HL-60/S4 treated with retinoic acid at 250 ng/mL for 4 days and 3 days (cell line): Measurements from ENCODE around the gene CFL1.

Experiments
- in situ Hi-C: fragments of 300-500 bp; cut with MboI; formaldehyde crosslinking; loops from 2 replicates; pipeline ENCODE4 v1.7.0; 2022; ENCODE audit warnings: low sequenced_read_pairs

CFL1 gene

DNA sequence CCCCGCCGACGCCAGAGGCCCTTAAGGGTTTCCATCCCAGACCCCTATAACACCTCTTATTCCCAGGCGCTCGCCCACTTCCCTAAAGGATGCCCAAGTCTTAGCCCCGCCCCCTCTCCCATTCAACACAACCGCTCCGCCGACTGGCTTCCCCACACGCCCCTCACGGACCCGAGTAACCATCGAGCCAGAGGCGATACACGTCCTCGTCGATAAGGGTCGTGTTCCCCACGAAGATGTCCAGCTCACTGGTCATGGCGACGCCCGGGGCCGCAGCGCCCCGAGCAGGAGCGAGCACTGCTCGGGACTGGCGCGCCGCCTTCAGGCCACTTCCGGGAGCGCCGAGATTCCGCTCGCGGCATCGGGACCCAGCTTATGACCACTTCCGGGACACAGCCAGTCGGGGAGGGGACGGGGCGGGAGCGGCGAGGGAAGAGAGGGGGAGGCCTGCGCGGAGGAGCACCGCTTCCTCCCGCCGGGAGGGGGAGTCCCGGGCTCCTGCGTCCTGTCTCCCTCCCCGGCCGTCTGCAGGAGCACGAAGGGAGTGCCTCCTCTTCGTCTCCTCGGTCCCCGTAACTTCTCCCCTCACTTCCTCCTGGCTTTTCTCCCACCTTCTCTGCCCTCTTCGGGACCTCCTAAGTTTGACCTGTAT lies 30.3 kb upstream of the CFL1 start, which contains the start of gene FIBP:
Gene FIBP (minus strand): TSS at position 309 of the 652 bp plus-strand sequence. CDS start 53 bp downstream, at position 256.
- in situ Hi-C loops = no loop called here

DNA sequence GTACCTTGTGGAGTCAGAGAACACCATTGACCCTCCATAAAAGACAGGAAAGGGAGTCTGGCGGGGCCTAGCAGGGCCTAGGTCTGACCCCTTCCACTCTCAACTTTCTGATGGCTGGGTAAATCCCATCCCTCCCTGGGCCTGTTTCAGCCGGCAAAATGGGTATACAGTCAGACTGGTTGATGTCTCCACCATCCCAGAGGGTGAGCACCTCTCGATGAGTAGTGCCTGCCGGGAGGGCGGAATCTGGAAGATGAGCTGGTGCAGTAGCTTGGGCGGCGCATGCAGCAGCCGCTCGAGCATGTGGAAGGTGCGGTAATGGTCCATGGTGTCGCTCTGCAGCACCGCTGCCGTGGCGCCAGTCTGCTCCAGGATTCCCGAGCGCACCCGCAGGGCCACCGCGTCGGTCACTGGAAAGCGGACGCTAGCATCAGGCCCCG lies 29.8 kb upstream of the CFL1 start:
- in situ Hi-C loops = no loop called here

DNA sequence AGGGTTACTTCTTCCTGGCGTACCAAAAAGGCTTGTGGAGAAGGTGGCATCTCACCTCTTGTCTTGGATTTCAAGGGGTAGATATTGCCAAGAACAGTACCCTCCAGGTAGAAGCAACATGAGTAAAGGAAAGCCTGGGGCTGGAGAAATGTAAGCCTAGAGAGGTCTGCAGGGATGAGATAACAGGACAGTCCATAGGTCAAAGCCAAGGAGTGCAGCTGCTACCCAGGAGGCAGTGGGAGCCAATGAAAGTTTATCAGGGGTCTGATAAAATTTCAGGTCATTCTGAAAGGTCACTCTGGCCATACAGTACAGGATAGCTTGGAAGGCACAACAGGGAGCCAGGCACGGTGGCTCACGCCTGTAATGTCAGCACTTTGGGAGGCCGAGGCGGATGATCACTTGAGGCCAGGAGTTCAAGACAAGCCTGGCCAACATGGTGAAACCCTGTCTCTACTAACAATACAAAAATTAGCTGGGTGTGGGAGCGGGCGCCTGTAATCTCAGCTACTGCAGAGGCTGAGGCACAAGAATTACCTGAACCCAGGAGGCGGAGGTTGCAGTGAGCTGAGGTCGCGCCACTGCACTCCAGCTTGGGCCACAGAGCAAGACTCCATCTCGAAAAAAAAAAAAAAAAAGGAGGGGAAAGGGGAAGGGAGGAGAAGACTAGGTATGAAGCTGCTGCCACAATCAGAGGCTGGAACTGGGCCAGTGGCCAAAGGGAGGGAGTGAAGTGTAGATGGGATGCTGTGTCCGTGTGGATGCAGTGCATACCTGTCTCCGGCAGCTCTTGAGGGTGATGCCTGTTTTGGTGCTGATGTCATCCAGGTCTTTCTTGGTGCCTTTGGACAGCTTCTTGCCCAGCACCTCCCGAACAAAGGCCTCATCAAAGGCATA lies 29.1 kb upstream of the CFL1 start:
- in situ Hi-C loops = no loop called here

DNA sequence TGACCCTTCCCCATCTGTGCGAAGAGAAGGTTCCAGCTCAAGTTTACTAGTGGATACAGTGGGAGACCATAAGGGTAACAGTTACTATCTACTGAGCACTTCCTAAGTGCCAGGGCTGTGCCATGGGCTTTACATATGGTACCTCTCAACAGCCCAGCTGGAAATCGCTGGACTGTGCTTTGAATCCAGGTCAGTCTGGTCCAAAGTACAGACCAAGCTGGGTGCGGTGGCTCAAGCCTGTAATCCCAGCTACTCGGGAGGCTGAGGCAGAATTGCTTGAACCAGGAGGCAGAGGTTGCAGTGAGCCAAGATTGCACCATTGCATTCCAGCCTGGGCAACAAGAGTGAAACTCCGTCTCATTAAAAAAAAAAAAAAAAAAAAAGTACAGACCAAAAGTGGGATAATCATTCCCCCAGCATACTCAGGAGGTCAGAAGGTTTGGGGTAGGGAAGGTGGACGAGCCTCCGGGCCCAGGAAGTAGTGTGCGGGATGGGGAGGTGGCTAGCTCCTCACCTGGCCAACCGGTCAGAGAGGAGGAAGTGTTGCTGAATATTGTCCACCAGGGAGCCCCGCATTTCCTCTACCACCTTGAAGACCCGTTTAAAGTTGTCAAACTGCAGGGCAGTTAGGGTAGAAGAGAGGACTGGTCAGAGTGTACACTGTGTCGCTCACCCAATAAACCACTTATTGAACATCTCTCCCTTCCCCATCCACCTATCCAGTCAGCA lies 28.0 kb upstream of the CFL1 start:
- in situ Hi-C loops = no loop called here

DNA sequence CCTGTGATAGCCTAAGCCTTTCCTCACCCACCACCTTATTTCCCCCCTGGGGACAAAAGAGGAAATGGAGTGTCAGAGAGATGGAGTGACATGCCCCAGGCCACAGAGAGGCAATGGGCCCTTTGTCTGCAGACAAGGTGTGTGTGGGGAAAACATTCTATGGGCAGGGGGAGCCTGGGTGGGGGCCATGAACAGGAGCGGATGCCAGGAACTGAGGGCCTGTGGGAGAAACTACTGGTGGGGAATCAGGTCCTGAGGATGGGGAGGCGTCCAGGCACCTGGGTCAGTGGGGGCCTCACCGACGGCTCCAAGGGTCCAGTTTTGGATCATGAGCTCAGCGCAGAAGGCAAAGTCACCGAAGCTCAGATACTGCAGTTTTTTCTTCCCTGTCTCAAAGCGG lies 27.3 kb upstream of the CFL1 start:
- in situ Hi-C loops = no loop called here

DNA sequence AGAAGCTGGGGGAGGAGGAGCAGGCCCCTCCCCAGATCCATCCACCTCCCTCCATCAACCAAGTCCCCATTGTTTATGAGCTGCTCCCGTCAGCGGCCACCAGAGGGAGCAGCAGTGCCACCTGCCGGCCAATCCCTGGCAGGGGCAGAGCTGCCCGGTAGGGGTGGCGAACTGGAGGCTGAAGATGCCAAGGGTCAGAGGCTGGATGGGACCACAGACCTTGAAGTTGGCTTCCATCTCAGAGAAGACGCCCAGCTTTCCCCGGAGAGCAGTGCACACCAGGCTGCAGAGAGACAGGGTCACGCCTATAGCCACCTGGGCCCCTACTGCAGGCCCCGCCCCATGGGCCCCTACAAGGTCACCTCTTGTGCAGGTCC lies 26.7 kb upstream of the CFL1 start:
- in situ Hi-C loops = no loop called here

DNA sequence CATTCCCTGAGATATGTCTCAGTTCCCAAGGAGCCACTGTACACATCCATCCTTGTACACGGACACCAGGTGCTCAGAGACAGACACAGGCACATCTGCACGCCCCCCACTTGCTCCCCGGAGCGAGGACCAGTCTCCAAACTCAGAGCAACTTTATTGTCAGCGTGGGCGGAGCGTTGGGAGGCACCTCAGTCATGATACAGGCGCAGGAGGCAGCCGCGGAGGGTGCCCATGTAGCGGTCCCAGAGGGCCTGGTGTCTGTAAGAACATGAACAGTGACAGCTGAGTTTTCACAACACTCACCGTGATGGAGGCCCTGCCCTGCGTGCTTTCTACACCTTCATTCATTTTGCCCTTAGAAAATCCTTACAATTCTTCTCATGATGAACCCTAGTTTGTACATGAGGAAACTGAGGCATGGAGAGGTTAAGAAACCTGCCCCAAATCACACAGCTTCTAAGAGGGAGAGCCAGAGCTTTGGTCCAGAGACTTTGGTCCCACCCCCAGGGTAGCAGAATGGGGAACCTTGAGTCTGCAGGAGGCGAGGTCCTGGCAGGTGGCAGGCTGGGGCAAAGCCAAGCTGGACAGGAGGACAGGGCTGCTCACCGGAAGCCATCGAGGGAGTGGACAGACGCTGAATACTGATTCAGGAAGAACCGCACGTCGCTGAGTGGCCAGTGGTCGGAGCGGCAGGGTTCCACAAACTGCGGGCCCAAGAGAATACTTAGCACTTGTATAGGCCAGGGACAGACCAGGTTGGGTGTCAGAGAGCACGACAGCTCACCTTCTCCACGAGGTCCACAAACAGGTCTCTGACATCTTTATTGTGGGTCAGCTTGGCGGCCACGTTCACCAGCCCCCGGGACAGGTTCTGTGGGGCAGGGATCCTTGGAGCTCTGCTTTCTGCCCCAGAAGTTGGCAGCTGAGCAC lies 26.1 kb upstream of the CFL1 start:
- in situ Hi-C loops = no loop called here

DNA sequence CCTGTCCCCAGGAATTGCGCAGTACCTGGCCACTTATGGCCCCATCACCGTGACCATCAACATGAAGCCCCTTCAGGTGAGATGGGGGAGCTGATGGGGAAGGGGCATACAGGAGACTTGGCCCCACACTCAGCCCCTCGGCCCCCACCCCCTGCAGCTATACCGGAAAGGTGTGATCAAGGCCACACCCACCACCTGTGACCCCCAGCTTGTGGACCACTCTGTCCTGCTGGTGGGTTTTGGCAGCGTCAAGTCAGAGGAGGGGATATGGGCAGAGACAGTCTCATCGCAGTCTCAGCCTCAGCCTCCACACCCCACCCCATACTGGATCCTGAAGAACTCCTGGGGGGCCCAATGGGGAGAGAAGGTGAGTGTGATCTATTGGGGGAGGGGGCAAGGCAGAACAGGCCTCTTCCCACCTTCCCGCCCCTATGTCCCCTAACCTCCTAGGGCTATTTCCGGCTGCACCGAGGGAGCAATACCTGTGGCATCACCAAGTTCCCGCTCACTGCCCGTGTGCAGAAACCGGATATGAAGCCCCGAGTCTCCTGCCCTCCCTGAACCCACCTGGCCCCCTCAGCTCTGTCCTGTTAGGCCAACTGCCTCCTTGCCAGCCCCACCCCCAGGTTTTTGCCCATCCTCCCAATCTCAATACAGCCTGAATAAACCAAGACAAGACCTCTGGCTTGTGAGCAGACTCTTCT lies 25.2 kb upstream of the CFL1 start:
- in situ Hi-C loops = no loop called here

DNA sequence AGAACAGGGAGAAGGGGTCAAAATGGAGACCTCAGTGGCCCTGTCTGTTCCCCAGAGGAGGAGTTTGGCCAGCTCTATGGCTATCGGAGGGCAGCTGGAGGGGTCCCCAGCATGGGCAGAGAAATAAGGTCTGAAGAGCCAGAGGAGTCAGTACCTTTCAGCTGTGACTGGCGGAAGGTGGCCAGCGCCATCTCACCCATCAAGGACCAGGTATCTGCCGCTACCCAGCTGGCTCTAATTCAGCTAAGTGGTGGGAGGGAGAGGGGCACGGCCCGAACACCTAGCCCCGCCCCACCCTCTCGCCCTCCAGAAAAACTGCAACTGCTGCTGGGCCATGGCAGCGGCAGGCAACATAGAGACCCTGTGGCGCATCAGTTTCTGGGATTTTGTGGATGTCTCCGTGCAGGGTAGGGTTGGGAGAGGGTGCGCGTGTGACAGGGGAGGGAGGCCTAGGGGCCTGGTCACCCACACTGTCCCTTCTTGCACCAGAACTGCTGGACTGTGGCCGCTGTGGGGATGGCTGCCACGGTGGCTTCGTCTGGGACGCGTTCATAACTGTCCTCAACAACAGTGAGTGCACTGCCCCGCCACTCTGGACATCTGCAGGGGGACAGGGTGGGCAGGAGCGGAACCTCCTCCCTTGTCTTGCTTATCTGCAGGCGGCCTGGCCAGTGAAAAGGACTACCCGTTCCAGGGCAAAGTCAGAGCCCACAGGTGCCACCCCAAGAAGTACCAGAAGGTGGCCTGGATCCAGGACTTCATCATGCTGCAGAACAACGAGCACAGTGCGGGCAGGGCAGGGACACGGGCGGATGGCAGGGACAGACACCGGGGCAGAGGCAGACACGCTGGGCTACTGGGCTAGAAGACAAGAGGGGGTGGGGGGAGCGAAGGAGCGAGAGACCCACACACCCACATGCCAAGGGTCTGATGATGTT lies 24.4 kb upstream of the CFL1 start:
- in situ Hi-C loops = no loop called here

DNA sequence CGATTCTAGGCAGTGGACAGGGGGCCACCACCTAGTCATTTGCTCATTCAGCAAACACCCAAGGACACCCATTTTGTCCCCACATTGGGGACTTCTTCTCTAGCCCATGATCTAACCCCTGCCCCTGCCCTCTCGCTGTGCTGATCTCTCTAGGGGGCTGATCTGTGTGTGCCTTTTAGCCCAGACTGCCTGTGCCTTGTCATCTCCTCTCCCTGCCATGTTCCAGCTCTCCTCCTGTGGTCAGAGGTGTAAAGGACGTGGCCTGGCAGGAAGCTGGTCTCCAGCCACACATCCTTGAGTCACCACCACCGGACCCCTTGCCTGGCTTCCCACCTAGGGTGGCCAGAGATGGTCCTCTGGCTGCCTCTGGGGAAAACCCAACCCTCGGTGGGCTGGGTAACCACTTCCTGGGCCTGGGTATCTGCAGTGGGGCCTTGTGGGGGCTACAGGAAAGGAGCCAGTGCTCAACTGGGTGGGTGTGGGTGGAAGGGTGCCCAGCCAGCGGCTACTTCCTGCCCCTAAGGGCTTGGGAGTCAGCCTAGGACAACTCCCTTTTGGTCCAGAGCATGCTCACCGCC lies 23.0 kb upstream of the CFL1 start:
- in situ Hi-C loops = no loop called here

DNA sequence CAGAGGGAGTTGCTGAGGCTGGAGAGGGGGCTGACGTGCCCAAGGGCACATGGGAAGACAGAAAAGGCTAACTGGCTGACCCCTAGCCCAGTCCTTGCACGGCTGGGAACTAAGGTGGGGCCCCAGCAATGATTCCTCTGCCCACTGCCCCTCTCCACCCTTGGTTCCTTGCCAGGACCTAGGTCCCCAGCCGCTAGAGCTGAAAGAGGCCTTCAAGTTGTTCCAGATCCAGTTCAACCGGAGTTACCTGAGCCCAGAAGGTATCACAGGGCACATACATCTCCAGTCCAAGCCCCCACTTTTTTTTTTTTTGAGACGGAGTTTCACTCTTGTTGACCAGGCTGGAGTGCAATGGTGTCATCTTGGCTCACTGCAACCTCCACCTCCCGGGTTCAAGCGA lies 22.0 kb upstream of the CFL1 start:
- in situ Hi-C loops = no loop called here

DNA sequence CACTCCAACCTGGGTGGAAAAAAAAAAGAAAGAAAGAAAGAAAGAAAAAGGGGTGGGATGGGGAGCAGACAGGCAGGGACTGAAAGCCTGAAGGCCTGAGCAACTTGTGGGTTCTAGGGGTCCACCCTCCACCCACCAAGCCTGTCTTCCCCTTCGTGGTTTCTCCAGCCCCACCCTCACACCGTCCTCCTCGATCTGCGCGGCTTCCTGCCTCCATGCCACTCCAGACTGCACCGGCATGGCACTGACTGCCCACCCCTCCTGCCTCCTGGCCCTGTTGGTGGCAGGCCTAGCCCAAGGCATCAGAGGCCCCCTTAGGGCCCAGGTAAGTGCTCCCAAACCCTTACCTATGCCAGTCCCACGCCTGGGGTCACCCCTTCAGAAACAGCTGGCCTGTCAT lies 21.6 kb upstream of the CFL1 start, which contains the start of gene CTSW:
Gene CTSW (plus strand): TSS at position 221 of the 400 bp plus-strand sequence. CDS start 18 bp downstream, at position 239.
- in situ Hi-C loops = loop anchor here (10.0 kb wide), 1 partner anchor 105 kb away; no protein-coding TSS in a partner anchor

DNA sequence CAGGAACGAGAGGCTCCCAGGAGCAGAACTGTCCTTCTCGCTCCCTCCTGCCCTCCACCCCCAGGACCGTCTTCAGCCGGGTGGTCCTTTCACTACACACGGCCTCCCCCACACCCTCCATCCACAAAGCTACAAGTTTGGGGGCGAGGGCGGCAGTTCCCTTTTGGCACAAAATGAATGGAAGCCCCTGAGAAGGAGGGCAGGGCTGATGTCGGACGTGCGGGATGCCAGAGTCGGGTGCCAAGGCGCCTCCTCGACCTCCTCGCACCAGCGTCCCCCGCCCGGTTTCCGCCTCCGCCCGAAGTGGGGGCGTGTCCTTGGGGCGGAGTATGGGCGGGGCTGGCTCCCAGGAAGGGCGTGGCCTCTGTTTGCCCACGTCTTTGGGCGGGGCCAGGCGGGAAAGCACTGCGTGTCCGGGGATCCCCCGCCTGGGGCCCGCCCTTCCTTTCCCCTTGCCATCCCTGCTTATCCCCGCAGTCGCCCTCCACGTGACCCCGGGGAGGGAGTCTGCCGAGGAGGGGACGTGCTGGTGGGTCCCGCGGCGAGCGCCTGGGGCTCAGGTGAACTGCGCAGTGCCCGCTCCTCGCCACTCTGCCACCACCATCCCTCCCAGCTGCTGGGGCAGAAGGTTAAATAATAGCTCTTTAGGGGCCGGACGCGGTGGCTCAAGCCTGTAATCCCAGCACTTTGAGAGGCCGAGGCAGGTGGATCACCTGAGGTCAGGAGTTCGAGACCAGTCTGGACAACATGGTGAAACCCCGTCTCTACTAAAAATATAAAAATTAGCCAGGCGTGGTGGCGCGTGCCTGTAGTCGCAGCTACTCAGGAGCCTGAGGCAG lies 15.6 kb upstream of the CFL1 start:
- in situ Hi-C loops = loop anchor here (10.0 kb wide), 1 partner anchor 111 kb away; no protein-coding TSS in a partner anchor

DNA sequence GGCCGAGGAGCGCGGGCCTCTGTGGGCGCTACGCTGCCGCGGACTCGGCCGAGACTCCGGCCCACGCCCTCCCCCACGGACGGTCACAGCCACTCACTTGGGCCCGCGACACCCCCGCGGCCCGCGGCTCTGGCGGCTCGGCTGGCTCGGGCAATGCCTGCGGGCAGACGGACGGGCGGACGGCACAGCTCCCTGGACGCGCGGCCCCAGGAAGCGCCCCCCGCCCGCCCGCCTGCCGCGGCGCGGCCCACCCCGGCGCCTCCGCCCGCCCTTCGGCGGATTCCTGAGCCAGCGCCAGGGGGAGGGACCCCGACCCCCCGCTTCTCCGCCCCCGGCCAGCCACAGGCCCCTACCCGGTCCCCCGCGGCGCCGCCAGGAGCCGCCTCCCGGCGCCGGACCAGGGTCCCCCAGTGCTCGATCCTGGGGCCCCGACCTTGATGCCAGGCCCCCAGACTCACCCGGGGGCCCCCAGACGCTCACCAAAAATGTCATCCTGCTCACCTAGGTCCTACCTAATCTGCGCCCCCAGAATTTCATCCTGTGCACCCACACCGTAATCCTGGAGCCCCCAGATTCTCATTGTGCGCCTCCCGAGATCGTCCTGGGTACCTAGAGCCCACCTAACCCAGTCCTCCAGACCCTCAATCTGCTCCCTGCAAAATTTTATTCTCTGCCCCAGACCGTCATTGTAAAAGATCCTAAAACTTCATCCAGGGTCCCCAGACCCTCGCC lies 14.8 kb upstream of the CFL1 start, which contains the start of gene EFEMP2:
Gene EFEMP2 (minus strand): TSS at position 215 of the 732 bp plus-strand sequence. CDS start 446 bp downstream, outside the sequence.
- in situ Hi-C loops = loop anchor here (10.0 kb wide), 1 partner anchor 112 kb away; no protein-coding TSS in a partner anchor

DNA sequence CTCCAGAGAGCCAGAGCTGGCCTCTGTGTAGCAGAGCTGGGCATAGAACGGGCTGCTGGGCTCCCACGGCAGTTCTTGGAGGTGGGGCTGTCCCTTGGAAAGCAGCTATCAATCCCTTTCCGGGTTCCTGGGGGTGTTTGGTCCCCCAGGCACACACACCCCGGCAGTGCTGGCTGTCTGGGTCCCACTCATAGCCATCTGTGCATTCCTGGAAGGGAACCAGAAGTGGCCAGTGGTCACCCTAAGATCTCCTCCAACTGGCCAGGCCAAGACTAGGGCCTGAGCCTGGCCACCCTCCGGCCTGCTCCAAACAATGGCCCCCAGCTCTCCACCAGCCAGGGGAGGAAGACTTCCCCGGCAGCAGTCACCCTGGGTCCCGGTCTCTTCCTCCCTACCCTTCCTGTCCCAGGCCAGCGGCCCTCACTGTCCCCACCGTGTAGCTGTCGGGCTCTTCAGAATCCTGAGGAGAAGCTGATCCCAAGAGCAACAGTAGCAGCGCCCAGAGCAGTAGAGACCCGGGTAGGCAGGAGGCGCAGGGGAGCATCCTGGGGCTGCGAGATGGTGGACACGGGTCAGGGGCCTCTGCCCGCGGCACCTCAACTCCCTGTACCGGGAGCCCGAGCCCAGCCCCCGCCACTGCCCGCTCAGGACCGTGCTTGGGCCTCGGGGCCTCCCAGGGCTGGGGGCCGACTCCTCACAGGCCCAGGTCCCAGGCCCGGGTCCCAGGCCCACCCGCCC lies 14.0 kb upstream of the CFL1 start:
- in situ Hi-C loops = loop anchor here (10.0 kb wide), 1 partner anchor 113 kb away; no protein-coding TSS in a partner anchor
